CD4-positive, alpha-beta T cell treated with Interleukin-21 for 1 hour (primary cell): ENCODE measurements around the gene CD274.
"Not testable (repeated sequence)": the region's sequence is repeated elsewhere in the genome, so short reads cannot be mapped to it uniquely, and the experiment has no call there.

Source experiments
- DNase-seq: peaks from one replicate; pipeline ENCODE4 v3.0.0-alpha.2; 2020

The CD274 gene

GRCh38 chr9:5450359-5451091 is at the start of gene CD274:
Gene CD274 (plus strand): TSS chr9:5450542. CDS start chr9:5456114, 5,572 bp downstream.
- DNase-seq: peak; percentile 88

GRCh38 chr9:5402217-5402616 is 48.1 kb upstream of the CD274 start:
- DNase-seq: no peak

GRCh38 chr9:5408596-5408995 is 41.7 kb upstream of the CD274 start:
- no peak for DNase-seq

- no peak for DNase-seq
These were observed 33.4 kb upstream of the CD274 start for GRCh38 chr9:5416953-5417352.

- DNase-seq: no peak
These were observed 31.9 kb upstream of the CD274 start for GRCh38 chr9:5418481-5418880.

GRCh38 chr9:5419987-5420386 is 30.4 kb upstream of the CD274 start:
- DNase-seq: no peak

- no peak for DNase-seq
These were observed 29.2 kb upstream of the CD274 start for GRCh38 chr9:5421163-5421562.

GRCh38 chr9:5422276-5422675 is 28.1 kb upstream of the CD274 start:
- DNase-seq: no peak

GRCh38 chr9:5425006-5425628 is 25.2 kb upstream of the CD274 start:
- DNase-seq: peak; percentile 67

- DNase-seq: no peak
These were observed 23.3 kb upstream of the CD274 start for GRCh38 chr9:5427005-5427404.

- DNase-seq: no peak
These were observed 22.2 kb upstream of the CD274 start for GRCh38 chr9:5428172-5428571.

GRCh38 chr9:5428794-5429528 is 21.4 kb upstream of the CD274 start:
- no peak for DNase-seq

- no peak for DNase-seq
These were observed 20.3 kb upstream of the CD274 start for GRCh38 chr9:5429873-5430564.

GRCh38 chr9:5430912-5431311 is 19.4 kb upstream of the CD274 start:
- no peak for DNase-seq

GRCh38 chr9:5432890-5433289 is 17.5 kb upstream of the CD274 start:
- DNase-seq: not testable (repeated sequence)

- DNase-seq: not testable (repeated sequence)
These were observed 17.0 kb upstream of the CD274 start for GRCh38 chr9:5433328-5433727.

GRCh38 chr9:5433841-5434810 is 16.2 kb upstream of the CD274 start:
- not testable (repeated sequence) for DNase-seq

- DNase-seq: no peak
These were observed 14.4 kb upstream of the CD274 start for GRCh38 chr9:5435912-5436311.

- DNase-seq: no peak
These were observed 13.9 kb upstream of the CD274 start for GRCh38 chr9:5436441-5436840.

GRCh38 chr9:5437254-5438216 is 12.8 kb upstream of the CD274 start, which contains the start of gene PLGRKT:
Gene PLGRKT (minus strand): TSS chr9:5437925. CDS start chr9:5431977, 5,948 bp downstream.
- peak; percentile 94 for DNase-seq
